H1 (cell line): Measurements from ENCODE around the gene ELOVL4. TPM values are rescaled to one million over a fixed set of nuclear protein-coding genes. Genes with fewer than 3 reads are reported as not detected.
A peak's percentile ranks its signal among the peaks of the same experiment; 100 is the strongest.

ENCODE experiments used
- CTCF ChIA-PET: fragments of 300-600 bp; sonication (Branson Sonifier 250); formaldehyde crosslinking; loops from one replicate; lab custom pipeline; 2021; ENCODE audit not compliant: partially characterized antibody; lab: Charles Lee
- POLR2A ChIA-PET: fragments of 300-600 bp; sonication (Branson Sonifier 250); formaldehyde crosslinking; loops from one replicate; lab custom pipeline; 2021; ENCODE audit warnings: inconsistent platforms; ENCODE audit not compliant: partially characterized antibody; lab: Charles Lee
- DNase-seq, 2 experiments: peaks; one replicate each; pipeline versions ENCODE4 v3.0.0 to v3.0.0-alpha.2; 2010 to 2022; ENCODE audit warnings: low spot score in 2 of 2, low read depth in 1 of 2, mixed read lengths in 1 of 2
- FAIRE-seq: peaks from 2 replicates; lab custom pipeline; 2011; peaks lifted over from hg19 to GRCh38; lab: Jason Lieb, UNC
- H2AFZ ChIP-seq: 2 replicates; pipeline ENCODE4 v1.8.1; 2012; ENCODE audit warnings: low read length, inconsistent platforms
- H2AK5ac ChIP-seq: 2 replicates; pipeline ENCODE4 v1.6.1; 2013; ENCODE audit warnings: low read depth, low read length
- H2BK120ac ChIP-seq: replicated peaks from 2 replicates; pipeline ENCODE3; 2013; ENCODE audit warnings: low read depth, low read length, inconsistent platforms
- H2BK12ac ChIP-seq: 2 replicates; pipeline ENCODE4 v1.6.1; 2013; ENCODE audit warnings: low read depth, low read length
- H2BK15ac ChIP-seq: 2 replicates; pipeline ENCODE4 v1.6.1; 2013; ENCODE audit warnings: low read length
- H2BK20ac ChIP-seq: 2 replicates; pipeline ENCODE4 v1.6.1; 2013; ENCODE audit warnings: low read length
- H2BK5ac ChIP-seq: 2 replicates; pipeline ENCODE4 v1.6.1; 2013; ENCODE audit warnings: low read depth, low read length
- H3K14ac ChIP-seq: 2 replicates; pipeline ENCODE4 v1.6.1; 2013; ENCODE audit warnings: inconsistent platforms; ENCODE audit not compliant: insufficient read length
- H3K18ac ChIP-seq: 2 replicates; pipeline ENCODE4 v1.6.1; 2013; ENCODE audit warnings: low read length; ENCODE audit errors: extremely low read depth
- H3K23ac ChIP-seq: 2 replicates; pipeline ENCODE4 v1.6.1; 2013; ENCODE audit warnings: inconsistent platforms; ENCODE audit not compliant: insufficient read length
- H3K23me2 ChIP-seq: 2 replicates; pipeline ENCODE4 v1.6.1; 2013; ENCODE audit warnings: low read depth, low read length
- H3K27ac ChIP-seq: 2 replicates; pipeline ENCODE4 v1.6.1; 2011; ENCODE audit warnings: low read depth, low read length, inconsistent platforms
- H3K27me3 ChIP-seq, 4 experiments: replicated peaks in 1 of 4; 1 replicate in 1 of 4; 2 replicates in 3 of 4; pipeline versions ENCODE4 v1.6.1 to v1.8.1; 2011 to 2013; ENCODE audit warnings: low read length in 3 of 4, mild to moderate bottlenecking in 3 of 4, inconsistent platforms in 2 of 4, mixed read lengths in 2 of 4, moderate library complexity in 1 of 4; ENCODE audit not compliant: control insufficient read depth in 3 of 4, insufficient read depth in 3 of 4; ENCODE audit errors: extremely low read depth in 1 of 4
- H3K36me3 ChIP-seq, 4 experiments: 2 replicates each; pipeline versions ENCODE4 v1.6.1 to v1.8.1; 2011 to 2013; ENCODE audit warnings: mild to moderate bottlenecking in 4 of 4, low read length in 3 of 4, moderate library complexity in 2 of 4, control low read depth in 1 of 4, inconsistent platforms in 1 of 4; ENCODE audit not compliant: insufficient read depth in 4 of 4, control insufficient read depth in 2 of 4
- H3K4ac ChIP-seq: replicated peaks from 2 replicates; pipeline ENCODE3; 2013; ENCODE audit warnings: low read length, low read depth, mixed read lengths, inconsistent platforms; ENCODE audit not compliant: insufficient read length
- H3K4me1 ChIP-seq, 4 experiments: replicated peaks in 1 of 4; 1 replicate in 1 of 4; 2 replicates in 3 of 4; pipeline versions ENCODE4 v1.6.1 to v1.8.1; 2011 to 2013; ENCODE audit warnings: low read length in 3 of 4, inconsistent platforms in 2 of 4, mixed read lengths in 1 of 4; ENCODE audit not compliant: insufficient read depth in 4 of 4, control insufficient read depth in 3 of 4
- H3K4me2 ChIP-seq, 2 experiments: 2 replicates each; pipeline versions ENCODE4 v1.6.1 to v1.8.1; 2011 to 2013; ENCODE audit warnings: low read depth in 2 of 2, low read length in 2 of 2, control low read depth in 1 of 2, inconsistent platforms in 1 of 2, mild to moderate bottlenecking in 1 of 2; ENCODE audit not compliant: insufficient read depth in 1 of 2
- H3K4me3 ChIP-seq, 4 experiments: fragments of 200-600, 300-600 bp in 1 of 4; sonication (generic), shearing (Covaris generic), sonication (Bioruptor Twin) in 1 of 4; 2 replicates each; pipeline versions ENCODE4 v1.5.1 to v1.8.1; 2011 to 2016; ENCODE audit warnings: low read length in 4 of 4, low read depth in 3 of 4, control low read depth in 2 of 4, inconsistent platforms in 2 of 4, mild to moderate bottlenecking in 2 of 4, mixed read lengths in 1 of 4, moderate library complexity in 1 of 4; ENCODE audit not compliant: insufficient read depth in 2 of 4; ENCODE audit errors: extremely low read depth in 1 of 4
- H3K56ac ChIP-seq: replicated peaks from 2 replicates; pipeline ENCODE3; 2013; ENCODE audit warnings: low read depth, mild to moderate bottlenecking, mixed read lengths, low read length, inconsistent platforms; ENCODE audit not compliant: insufficient read length
- H3K79me1 ChIP-seq: 2 replicates; pipeline ENCODE4 v1.6.1; 2013; ENCODE audit warnings: low read depth, low read length, control low read depth
- H3K79me2 ChIP-seq, 2 experiments: 2 replicates each; pipeline versions ENCODE4 v1.6.1 to v1.8.1; 2012 to 2013; ENCODE audit warnings: low read length in 2 of 2, mild to moderate bottlenecking in 2 of 2, inconsistent platforms in 1 of 2; ENCODE audit not compliant: insufficient read depth in 2 of 2, control insufficient read depth in 1 of 2
- H3K9ac ChIP-seq, 4 experiments: replicated peaks in 1 of 4; 1 replicate in 1 of 4; 2 replicates in 3 of 4; pipeline versions ENCODE4 v1.6.1 to v1.8.1; 2011 to 2013; ENCODE audit warnings: low read depth in 3 of 4, low read length in 3 of 4, control low read depth in 2 of 4, mild to moderate bottlenecking in 2 of 4, moderate library complexity in 2 of 4, inconsistent platforms in 1 of 4; ENCODE audit errors: extremely low read depth in 1 of 4
- H3K9me3 ChIP-seq, 2 experiments: 2 replicates each; pipeline versions ENCODE4 v1.6.1 to v1.8.1; 2012 to 2013; ENCODE audit warnings: mild to moderate bottlenecking in 2 of 2, moderate library complexity in 2 of 2, control low read depth in 1 of 2, inconsistent platforms in 1 of 2, low read depth in 1 of 2, low read length in 1 of 2, mixed read lengths in 1 of 2; ENCODE audit not compliant: insufficient read depth in 2 of 2
- H4K20me1 ChIP-seq, 2 experiments: replicated peaks in 1 of 2; 2 replicates each; pipeline versions ENCODE3 to v1.8.1; 2011 to 2013; ENCODE audit warnings: inconsistent platforms in 2 of 2, low read length in 2 of 2, mild to moderate bottlenecking in 1 of 2; ENCODE audit not compliant: insufficient read depth in 2 of 2, control insufficient read depth in 1 of 2
- H4K5ac ChIP-seq: 2 replicates; pipeline ENCODE4 v1.6.1; 2013; ENCODE audit warnings: low read length, low read depth, mixed read lengths, inconsistent platforms; ENCODE audit not compliant: insufficient read length
- H4K8ac ChIP-seq: 2 replicates; pipeline ENCODE4 v1.8.0; 2013; ENCODE audit warnings: mild to moderate bottlenecking, moderate library complexity, low read length, inconsistent platforms; ENCODE audit not compliant: insufficient read depth; ENCODE audit errors: extremely low read depth
- H4K91ac ChIP-seq: replicated peaks from 2 replicates; pipeline ENCODE3; 2013; ENCODE audit warnings: low read length, mixed read lengths, inconsistent platforms; ENCODE audit not compliant: insufficient read length
- ASH2L ChIP-seq: fragments of 200-600, 300-600 bp; sonication (generic); IDR thresholded peaks from one replicate; pipeline ENCODE4 v1.7.1; 2017; ENCODE audit warnings: low read length
- EZH2 ChIP-seq: fragments of 200-600 bp; sonication (generic); IDR thresholded peaks from 2 replicates; pipeline ENCODE4 v1.7.1; 2012; ENCODE audit warnings: low read depth, mild to moderate bottlenecking, moderate library complexity, low read length, inconsistent platforms; ENCODE audit not compliant: severe bottlenecking
- HDAC2 ChIP-seq, 2 experiments: fragments of 300-600 bp in 1 of 2; sonication (generic) in 1 of 2; IDR thresholded peaks; 2 replicates each; pipeline ENCODE4 v1.6.1; 2011 to 2012; ENCODE audit warnings: low read depth in 2 of 2, low read length in 2 of 2, mild to moderate bottlenecking in 2 of 2, moderate library complexity in 2 of 2, borderline replicate concordance in 1 of 2, inconsistent platforms in 1 of 2
- KDM5A ChIP-seq: fragments of 200-600 bp; IDR thresholded peaks from 2 replicates; pipeline ENCODE4 v1.7.1; 2012; ENCODE audit warnings: mild to moderate bottlenecking, low read length, inconsistent platforms, mixed read lengths
- RAD21 ChIP-seq, 2 experiments: IDR thresholded peaks in 1 of 2; conservative IDR thresholded peaks in 1 of 2; 2 replicates each; pipeline ENCODE4 v1.6.1; 2011; ENCODE audit warnings: low read depth in 2 of 2, low read length in 2 of 2, improper control_type of control experiment in 1 of 2, inconsistent platforms in 1 of 2, mild to moderate bottlenecking in 1 of 2, moderate library complexity in 1 of 2
- RNF2 ChIP-seq: fragments of 200-900, 300-1000 bp; sonication (generic); IDR thresholded peaks from 2 replicates; pipeline ENCODE4 v1.7.1; 2016; ENCODE audit warnings: borderline replicate concordance, low read depth, mild to moderate bottlenecking, antibody characterized with exemption, low read length; ENCODE audit not compliant: poor library complexity, severe bottlenecking; ENCODE audit errors: missing control alignments
- SAP30 ChIP-seq: fragments of 300-600 bp; sonication (generic); IDR thresholded peaks from 2 replicates; pipeline ENCODE4 v1.7.1; 2012; ENCODE audit warnings: low read length, moderate library complexity, mild to moderate bottlenecking, inconsistent platforms; ENCODE audit not compliant: insufficient read depth, insufficient replicate concordance
- SP4 ChIP-seq: IDR thresholded peaks from 2 replicates; pipeline ENCODE4 v1.6.1; 2012; ENCODE audit warnings: low read length, inconsistent platforms
- SUZ12 ChIP-seq: fragments of 200-600 bp; sonication (generic); IDR thresholded peaks from 2 replicates; pipeline ENCODE4 v1.6.1; 2012; ENCODE audit warnings: mild to moderate bottlenecking, inconsistent platforms, low read length, moderate library complexity, mixed read lengths
- TAF1 ChIP-seq: IDR thresholded peaks from 2 replicates; pipeline ENCODE4 v1.6.1; 2011; ENCODE audit warnings: mild to moderate bottlenecking, low read depth, low read length
- WGBS, 2 experiments: shearing (Covaris generic) in 1 of 2; methylation state at CpG; one replicate each; pipeline versions ENCODE4 v1.1.6 to v1.1.7; 2013 to 2015; ENCODE audit warnings: low lambda C conversion rate in 2 of 2, mixed read lengths in 2 of 2, inconsistent platforms in 1 of 2, low coverage in 1 of 2, missing lambda C conversion rate in 1 of 2; ENCODE audit not compliant: insufficient replicate concordance in 2 of 2, insufficient coverage in 1 of 2, insufficient read length in 1 of 2; ENCODE audit errors: extremely low coverage in 1 of 2, missing lambda C conversion rate in 1 of 2; 5-methylcytosine and 5-hydroxymethylcytosine counted together
- polyA plus RNA-seq, 7 experiments: library from polyadenylated mRNA; depleted of rRNA in 3 of 7; stranded (reverse) in 5 of 7; unstranded in 2 of 7; fragments of >200 nt in 5 of 7; fragments of 200-250 nt in 2 of 7; gene quantifications; 1 replicate in 5 of 7; 2 replicates in 1 of 7; 4 replicates in 1 of 7; pipeline versions ENCODE4 v1.2.1 to v1.2.3, GENCODE V29; 2011 to 2013; ENCODE audit warnings: missing spikeins in 2 of 7, mixed read lengths in 2 of 7
- total RNA-seq: library from RNA; stranded (reverse); fragmentation: NEBNext Ultra II Directional; extraction: Animal tissue kit (Norgen Biotek cat#: 25700); gene quantifications from 2 replicates; pipeline ENCODE4 v1.2.1, GENCODE V29; 2021

Gene ELOVL4
- total and polyA plus RNA-seq, 2 of the 8 experiments (the other 6 are each of a cell fraction or from before 2014, with no cell fraction given) = 2.0 to 15.0 TPM

GRCh38 chr6:79913369-79913768 lies 34.0 kb downstream of the ELOVL4 start:
- FAIRE-seq = no peak
- H2BK12ac ChIP-seq = no peak overlapping the region
- no peaks in the 10 kb centered on the region for H3K79me1 ChIP-seq
- H3K18ac ChIP-seq = no peak overlapping the region
- no peak overlapping the region for H2BK120ac ChIP-seq
- H3K79me2 ChIP-seq = no peaks in the 10 kb centered on the region
- no peak overlapping the region for H3K27ac ChIP-seq
- H3K23me2 ChIP-seq = no peaks in the 10 kb centered on the region
- no peak overlapping the region for H3K4me3 ChIP-seq
- no peak overlapping the region for H2BK20ac ChIP-seq
- no peak overlapping the region for H2BK5ac ChIP-seq
- H2AFZ ChIP-seq = no peak overlapping the region
- WGBS, 2 experiments = 87% methylated on average over 2 of the region's 2 CpGs; no CpG with 5 or more reads in 1 of the 2 experiments
- peaks cover 0 to 4% of the 10 kb centered on the region in 2 experiments for H4K20me1 ChIP-seq
- H3K27me3 ChIP-seq = no peaks in the 10 kb centered on the region
- H3K4me2 ChIP-seq = no peak overlapping the region
- 0 out of 2 replicates have a peak overlapping the region, but pooled peaks have one; percentile 4 for H2BK15ac ChIP-seq
- H4K5ac ChIP-seq = no peak overlapping the region
- POLR2A ChIA-PET = no interaction called here
- no peak overlapping the region for H3K14ac ChIP-seq
- no peak for TF ChIP-seq SAP30
- TF ChIP-seq KDM5A = no peak
- TF ChIP-seq EZH2 = no peak
- no peak for TF ChIP-seq SUZ12
- no peak for TF ChIP-seq HDAC2 (IDR thresholded peaks at IDR 0.05; ENCODE audit: borderline replicate concordance in 1 of 2, low read depth in 2 of 2, low read length in 2 of 2)
- TF ChIP-seq RAD21 (IDR thresholded peaks at IDR 0.05 in 1 of 2, conservative IDR thresholded peaks at IDR 0.05 in 1 of 2; ENCODE audit: low read depth in 2 of 2, low read length in 2 of 2) = no peak
- TF ChIP-seq TAF1 = no peak
- TF ChIP-seq ASH2L = no peak
- TF ChIP-seq SP4 = no peak
- no peak for TF ChIP-seq RNF2
- no peak overlapping the region for H3K9ac ChIP-seq
- no peak overlapping the region for H3K56ac ChIP-seq
- H4K8ac ChIP-seq = no peak overlapping the region
- no peak overlapping the region for H4K91ac ChIP-seq
- H3K9me3 ChIP-seq = no peaks in the 10 kb centered on the region
- CTCF ChIA-PET = interaction anchor here (0.9 to 1.9 kb wide), 2 partner anchors 12 to 44 kb away, joined by 3 to 5 read pairs; no protein-coding TSS in a partner anchor
- H3K4ac ChIP-seq = no peak overlapping the region
- no peak for DNase-seq
- H2AK5ac ChIP-seq = no peak overlapping the region
- peak overlapping the region; percentile 15 for H3K23ac ChIP-seq
- no peaks in the 10 kb centered on the region for H3K36me3 ChIP-seq
- peaks cover 0 to 5% (median under 1%) of the 10 kb centered on the region in 4 experiments; a peak in 3 of 7 replicates for H3K4me1 ChIP-seq
